ENCODE data around the gene ARID1B.

Gene ARID1B

DNA sequence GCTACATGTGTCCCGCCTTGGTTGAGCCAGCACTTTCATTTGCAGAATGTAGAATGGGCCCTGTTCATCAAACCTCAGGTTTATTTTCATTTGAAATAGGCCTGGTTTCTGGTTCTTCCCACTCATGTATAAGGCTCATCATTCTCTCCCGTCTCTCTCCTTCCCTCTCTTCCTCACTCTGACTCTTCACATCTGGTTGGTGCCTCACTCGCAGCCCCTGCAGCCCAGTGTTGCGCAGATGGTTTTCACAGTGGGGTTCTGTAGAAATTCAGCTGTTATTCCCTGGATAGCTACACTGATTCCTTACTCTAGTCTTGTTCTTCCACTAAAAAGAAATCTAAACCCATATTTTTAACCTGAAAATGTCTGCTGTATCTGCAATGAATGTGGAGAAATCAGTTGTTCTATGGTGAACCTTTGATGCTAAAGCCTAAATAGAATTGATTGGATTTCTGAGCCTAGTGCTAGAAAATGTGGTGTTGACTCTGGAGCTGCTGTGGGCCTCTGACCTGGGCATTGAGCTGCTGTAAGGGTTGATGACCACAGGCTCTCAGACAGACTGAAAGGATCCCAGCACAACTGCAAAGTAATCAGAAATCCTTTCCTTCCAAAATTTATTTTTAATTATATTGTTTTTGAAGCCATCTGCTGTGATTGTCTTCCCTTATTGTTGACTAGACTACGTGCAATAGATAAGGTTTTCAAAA lies 395.8 kb downstream of the ARID1B start:
- Mint-ChIP-seq H3K27ac (no peak overlapping the region), H3K36me3 (peaks cover 21 to 24% of the 10 kb centered on the region in 2 donors), H3K4me3 (no peak overlapping the region), H3K27me3 (no peaks in the 10 kb centered on the region), H3K4me1 (peaks cover 0 to 5% of the 10 kb centered on the region in 2 donors), H3K9me3 (no peaks in the 10 kb centered on the region)
- DNase-seq = no peak
- no peak for ATAC-seq (replicated peaks)

DNA sequence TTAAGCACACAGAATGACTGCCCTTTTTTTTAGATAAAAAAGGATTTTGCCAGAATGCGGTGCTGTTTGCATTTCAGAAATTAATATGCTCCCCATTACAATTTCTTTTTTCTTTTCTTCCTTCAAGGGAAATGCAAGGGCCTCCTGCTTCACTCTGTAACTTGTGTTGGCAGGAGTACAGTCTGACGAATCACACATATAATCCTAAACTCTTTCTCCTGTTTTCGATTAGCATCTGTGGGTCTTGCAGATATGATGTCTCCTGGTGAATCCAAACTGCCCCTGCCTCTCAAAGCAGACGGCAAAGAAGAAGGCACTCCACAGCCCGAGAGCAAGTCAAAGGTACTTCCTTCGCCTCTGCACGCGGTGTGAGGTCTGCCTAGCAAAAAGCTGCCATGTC lies 396.6 kb downstream of the ARID1B start:
- no peaks in the 10 kb centered on the region for H3K27me3 Mint-ChIP-seq
- H3K36me3 Mint-ChIP-seq = peaks cover 17 to 23% of the 10 kb centered on the region in 2 donors
- H3K9me3 Mint-ChIP-seq = no peaks in the 10 kb centered on the region
- no peak overlapping the region for H3K27ac Mint-ChIP-seq
- DNase-seq (no peak), ATAC-seq (replicated peaks) (no peak)
- H3K4me1 Mint-ChIP-seq = peaks cover 0 to 5% of the 10 kb centered on the region in 2 donors
- no peak overlapping the region for H3K4me3 Mint-ChIP-seq

DNA sequence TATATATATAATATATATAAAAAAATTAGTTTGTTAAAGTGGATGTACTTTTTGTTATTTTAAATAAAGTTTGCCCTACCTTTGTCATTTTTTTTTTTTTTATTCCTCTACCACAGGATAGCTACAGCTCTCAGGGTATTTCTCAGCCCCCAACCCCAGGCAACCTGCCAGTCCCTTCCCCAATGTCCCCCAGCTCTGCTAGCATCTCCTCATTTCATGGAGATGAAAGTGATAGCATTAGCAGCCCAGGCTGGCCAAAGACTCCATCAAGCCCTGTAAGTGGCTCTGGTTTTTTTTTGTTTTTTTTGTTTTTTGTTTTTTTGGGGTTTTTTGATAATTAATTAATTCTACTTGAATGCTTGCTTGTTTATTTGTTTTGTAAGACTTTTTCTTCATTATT lies 397.6 kb downstream of the ARID1B start:
- Mint-ChIP-seq H3K9me3 (no peaks in the 10 kb centered on the region), H3K4me1 (peaks cover 0 to 5% of the 10 kb centered on the region in 2 donors), H3K36me3 (peaks cover 15 to 21% of the 10 kb centered on the region in 2 donors), H3K4me3 (no peak overlapping the region), H3K27ac (no peak overlapping the region), H3K27me3 (no peaks in the 10 kb centered on the region)
- DNase-seq (no peak), ATAC-seq (replicated peaks) (no peak)

DNA sequence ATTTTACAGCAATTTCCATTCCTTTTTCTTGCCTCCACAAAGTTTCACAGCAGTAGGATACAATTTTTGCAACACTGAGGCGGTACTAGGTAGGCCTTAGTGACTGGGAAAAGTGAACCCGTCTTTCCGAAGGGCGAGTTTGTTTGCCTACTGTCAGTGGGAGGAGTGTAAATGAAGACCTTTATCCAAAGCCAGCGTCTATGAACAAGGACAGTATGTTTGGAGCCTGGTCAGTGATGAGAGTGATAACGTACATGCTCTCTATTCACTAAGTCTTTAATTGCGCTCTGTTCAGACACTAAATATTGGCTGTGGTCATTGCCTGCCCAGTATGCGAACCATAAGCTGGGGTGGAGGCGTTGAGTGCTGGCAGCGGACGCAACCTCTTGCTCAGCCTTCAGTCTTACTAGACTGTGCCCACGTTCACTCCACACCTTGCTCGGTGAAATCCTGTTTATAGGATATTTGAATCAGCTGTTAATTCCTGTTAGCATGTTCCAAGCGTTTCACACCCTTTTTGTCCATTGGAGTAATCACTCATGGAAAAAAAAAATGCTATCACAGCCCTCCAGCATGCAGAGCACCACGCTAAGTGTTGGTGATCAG lies 400.7 kb downstream of the ARID1B start:
- Mint-ChIP-seq H3K9me3 (no peaks in the 10 kb centered on the region), H3K4me3 (no peak overlapping the region), H3K4me1 (peaks cover 0 to 3% of the 10 kb centered on the region in 2 donors), H3K27me3 (no peaks in the 10 kb centered on the region), H3K27ac (no peak overlapping the region), H3K36me3 (peaks cover 14 to 19% of the 10 kb centered on the region in 2 donors)
- DNase-seq (no peak), ATAC-seq (replicated peaks) (no peak)

DNA sequence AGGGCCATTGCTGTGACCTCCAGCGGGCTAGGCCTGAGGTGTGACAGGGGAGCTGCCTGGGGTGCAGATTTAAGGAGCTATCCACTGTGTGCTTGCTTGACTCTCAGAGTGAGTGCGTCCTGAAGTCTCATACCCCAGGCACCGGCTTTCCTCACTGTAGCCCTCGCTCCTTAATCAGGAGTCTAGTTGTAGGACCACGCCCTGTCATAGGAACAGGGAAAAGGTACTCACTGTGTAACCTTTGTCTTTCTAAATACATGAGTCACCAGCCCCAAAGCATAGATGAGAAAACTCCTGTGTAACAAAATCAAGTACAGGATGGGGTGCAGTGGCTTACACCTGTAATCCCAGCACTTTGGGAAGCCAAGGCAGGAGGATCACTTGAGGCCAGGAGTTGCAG lies 404.5 kb downstream of the ARID1B start:
- Mint-ChIP-seq H3K27me3 (no peaks in the 10 kb centered on the region), H3K4me1 (no peaks in the 10 kb centered on the region), H3K27ac (peak overlapping the region; percentile 14), H3K9me3 (no peaks in the 10 kb centered on the region), H3K4me3 (no peak overlapping the region), H3K36me3 (peaks cover 24 to 32% of the 10 kb centered on the region in 2 donors)
- ATAC-seq (replicated peaks) (no peak), DNase-seq (no peak)

DNA sequence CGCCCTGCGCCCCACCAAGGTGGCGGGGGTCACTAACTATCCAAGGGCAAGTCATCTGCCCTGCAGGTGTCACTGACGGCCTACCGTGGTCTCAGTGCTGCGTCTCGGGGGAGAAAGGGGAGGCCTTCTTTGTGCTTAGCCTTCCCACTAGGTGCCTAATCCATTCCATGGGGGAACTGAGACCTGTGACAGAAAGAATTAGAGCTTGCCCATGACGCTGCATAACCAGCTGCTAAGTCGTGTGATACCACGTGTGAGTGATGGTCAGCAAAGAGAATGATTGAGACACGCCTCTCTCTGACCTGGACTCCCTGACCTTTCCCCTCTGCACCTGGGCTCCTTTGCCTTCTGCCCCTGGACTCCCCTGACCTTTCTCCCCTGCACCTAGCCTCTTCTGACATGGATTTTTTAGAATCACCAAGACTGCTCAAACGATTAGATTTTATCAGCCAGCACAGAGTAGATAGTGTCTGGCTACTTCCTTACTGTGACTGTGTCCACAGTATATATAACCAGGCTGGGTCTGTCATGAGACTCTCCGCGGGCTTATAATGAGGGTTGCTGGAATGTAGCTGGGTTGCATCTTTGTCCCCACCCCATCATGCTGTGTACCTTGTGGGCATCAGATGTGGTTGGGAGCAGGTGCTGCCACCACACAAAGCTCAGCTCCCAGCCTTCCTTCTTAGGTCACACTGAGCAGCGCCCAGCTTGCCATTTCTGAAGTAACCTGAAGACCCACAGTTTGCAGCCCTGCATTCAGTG lies 405.5 kb downstream of the ARID1B start:
- DNase-seq (no peak), ATAC-seq (replicated peaks) (no peak)
- Mint-ChIP-seq H3K27me3 (no peaks in the 10 kb centered on the region), H3K36me3 (peaks cover 24 to 36% of the 10 kb centered on the region in 2 donors), H3K9me3 (no peaks in the 10 kb centered on the region), H3K4me1 (no peaks in the 10 kb centered on the region), H3K27ac (no peak overlapping the region), H3K4me3 (no peak overlapping the region)

DNA sequence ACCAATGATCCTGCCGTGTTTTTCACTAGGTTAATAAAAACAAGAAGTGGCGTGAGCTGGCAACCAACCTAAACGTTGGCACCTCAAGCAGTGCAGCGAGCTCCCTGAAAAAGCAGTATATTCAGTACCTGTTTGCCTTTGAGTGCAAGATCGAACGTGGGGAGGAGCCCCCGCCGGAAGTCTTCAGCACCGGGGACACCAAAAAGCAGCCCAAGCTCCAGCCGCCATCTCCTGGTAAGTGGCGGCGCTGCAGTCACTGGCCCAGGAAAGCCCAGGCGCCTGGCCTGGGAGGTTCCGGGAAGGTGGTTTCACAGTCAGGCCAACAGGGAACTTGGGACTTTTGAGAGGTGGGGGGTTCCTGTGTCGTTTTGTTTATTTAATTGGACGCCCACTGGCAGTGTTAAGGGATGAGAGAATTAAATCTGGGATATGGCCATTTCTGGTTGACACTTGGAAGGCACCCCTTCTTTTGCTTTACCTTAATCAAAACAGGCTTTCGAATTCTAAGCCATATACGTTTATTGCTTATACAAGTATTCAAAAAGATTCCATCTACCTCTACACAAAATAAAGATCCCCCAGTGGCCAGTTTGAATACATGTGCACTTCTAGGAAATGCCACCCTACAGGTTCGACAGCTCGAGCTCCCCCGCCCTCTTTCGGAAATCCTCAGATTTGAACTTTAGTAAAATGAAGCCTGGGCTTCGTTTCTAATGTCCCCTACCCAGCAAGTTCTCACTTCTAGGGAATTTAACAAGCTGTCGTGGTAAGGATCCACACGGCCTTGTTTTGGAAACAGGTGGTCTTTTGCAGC lies 407.2 kb downstream of the ARID1B start:
- no peak overlapping the region for H3K4me3 Mint-ChIP-seq
- peak; percentile 58 to 67 for ATAC-seq (replicated peaks)
- peaks cover 25 to 37% of the 10 kb centered on the region in 2 donors for H3K36me3 Mint-ChIP-seq

DNA sequence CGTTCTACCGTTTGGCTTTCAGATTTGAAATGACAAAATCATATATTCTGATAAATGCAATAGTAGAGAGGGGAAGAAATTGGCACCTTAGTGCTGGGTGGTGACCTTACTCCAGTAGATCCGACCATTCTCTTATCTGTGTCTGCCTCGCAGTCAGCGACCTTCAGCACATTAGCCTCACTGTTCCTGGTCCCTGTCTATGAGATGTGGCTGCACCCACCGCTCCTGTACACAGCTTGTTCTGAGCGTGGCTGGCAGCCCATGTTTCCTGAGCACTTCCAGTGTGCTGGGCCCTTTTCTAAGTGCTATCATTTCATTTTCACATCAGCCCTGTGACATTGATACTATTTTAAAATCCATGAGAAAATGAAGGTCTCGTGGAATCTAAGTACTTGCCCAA lies 408.0 kb downstream of the ARID1B start:
- no peaks in the 10 kb centered on the region for H3K27me3 Mint-ChIP-seq
- no peak overlapping the region for H3K27ac Mint-ChIP-seq
- H3K9me3 Mint-ChIP-seq = no peaks in the 10 kb centered on the region
- no peaks in the 10 kb centered on the region for H3K4me1 Mint-ChIP-seq
- ATAC-seq (replicated peaks) (no peak), DNase-seq (no peak)
- peaks cover 31 to 43% of the 10 kb centered on the region in 2 donors for H3K36me3 Mint-ChIP-seq
- no peak overlapping the region for H3K4me3 Mint-ChIP-seq

More for the DNA sequence above, 407.2 kb downstream of the ARID1B start:
- H3K27ac Mint-ChIP-seq = no peak overlapping the region
- no peaks in the 10 kb centered on the region for H3K4me1 Mint-ChIP-seq
- no peaks in the 10 kb centered on the region for H3K27me3 Mint-ChIP-seq
- H3K9me3 Mint-ChIP-seq = no peaks in the 10 kb centered on the region
- DNase-seq = peak; percentile 9

DNA sequence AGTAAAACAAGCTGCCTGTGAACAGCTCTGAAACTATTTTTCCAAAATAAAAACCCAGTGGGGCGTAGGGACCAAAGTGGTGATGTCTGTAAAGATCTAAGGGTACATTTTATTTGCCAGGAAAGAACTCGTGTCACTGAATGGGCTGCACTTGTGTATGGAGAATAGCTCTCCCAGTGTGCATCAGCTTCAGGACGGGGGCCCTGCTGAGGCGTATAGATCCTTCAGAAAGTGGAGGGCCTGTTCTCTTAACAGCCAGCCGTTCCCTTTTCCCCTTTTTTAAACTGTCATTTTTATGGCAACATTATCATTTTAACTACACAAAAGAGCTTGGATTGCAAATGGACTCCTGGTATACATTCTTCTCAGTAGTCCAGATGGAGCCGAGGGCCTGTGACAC lies 408.8 kb downstream of the ARID1B start:
- no peak overlapping the region for H3K27ac Mint-ChIP-seq
- H3K9me3 Mint-ChIP-seq = no peaks in the 10 kb centered on the region
- H3K36me3 Mint-ChIP-seq = peaks cover 39 to 51% of the 10 kb centered on the region in 2 donors
- ATAC-seq (replicated peaks) = no peak
- no peak for DNase-seq
- no peaks in the 10 kb centered on the region for H3K4me1 Mint-ChIP-seq
- no peak overlapping the region for H3K4me3 Mint-ChIP-seq
- H3K27me3 Mint-ChIP-seq = no peaks in the 10 kb centered on the region

DNA sequence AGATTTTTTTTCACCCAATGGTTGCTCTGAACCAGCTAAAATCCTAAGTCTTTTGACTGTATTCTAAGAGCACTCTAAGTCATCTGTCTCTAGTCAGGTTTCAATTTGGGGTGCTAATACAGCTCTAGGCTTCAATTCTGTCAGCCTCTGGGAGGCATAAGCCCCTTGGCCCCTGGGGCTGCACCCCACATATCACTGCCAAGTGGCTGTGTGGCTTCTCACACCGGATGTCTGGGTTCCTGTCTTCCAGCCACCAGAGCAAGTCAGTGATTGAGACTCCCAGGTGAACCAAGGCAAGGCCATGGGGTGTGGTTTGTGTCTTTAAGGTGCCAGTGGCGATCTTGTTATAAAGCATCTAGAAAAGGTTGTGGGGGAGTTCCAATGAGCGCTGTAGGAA lies 409.6 kb downstream of the ARID1B start:
- H3K4me3 Mint-ChIP-seq = no peak overlapping the region
- ATAC-seq (replicated peaks) (no peak), DNase-seq (no peak)
- no peaks in the 10 kb centered on the region for H3K4me1 Mint-ChIP-seq
- H3K27ac Mint-ChIP-seq = peak overlapping the region; percentile 47
- H3K27me3 Mint-ChIP-seq = no peaks in the 10 kb centered on the region
- H3K36me3 Mint-ChIP-seq = peaks cover 45 to 57% of the 10 kb centered on the region in 2 donors
- H3K9me3 Mint-ChIP-seq = no peaks in the 10 kb centered on the region

DNA sequence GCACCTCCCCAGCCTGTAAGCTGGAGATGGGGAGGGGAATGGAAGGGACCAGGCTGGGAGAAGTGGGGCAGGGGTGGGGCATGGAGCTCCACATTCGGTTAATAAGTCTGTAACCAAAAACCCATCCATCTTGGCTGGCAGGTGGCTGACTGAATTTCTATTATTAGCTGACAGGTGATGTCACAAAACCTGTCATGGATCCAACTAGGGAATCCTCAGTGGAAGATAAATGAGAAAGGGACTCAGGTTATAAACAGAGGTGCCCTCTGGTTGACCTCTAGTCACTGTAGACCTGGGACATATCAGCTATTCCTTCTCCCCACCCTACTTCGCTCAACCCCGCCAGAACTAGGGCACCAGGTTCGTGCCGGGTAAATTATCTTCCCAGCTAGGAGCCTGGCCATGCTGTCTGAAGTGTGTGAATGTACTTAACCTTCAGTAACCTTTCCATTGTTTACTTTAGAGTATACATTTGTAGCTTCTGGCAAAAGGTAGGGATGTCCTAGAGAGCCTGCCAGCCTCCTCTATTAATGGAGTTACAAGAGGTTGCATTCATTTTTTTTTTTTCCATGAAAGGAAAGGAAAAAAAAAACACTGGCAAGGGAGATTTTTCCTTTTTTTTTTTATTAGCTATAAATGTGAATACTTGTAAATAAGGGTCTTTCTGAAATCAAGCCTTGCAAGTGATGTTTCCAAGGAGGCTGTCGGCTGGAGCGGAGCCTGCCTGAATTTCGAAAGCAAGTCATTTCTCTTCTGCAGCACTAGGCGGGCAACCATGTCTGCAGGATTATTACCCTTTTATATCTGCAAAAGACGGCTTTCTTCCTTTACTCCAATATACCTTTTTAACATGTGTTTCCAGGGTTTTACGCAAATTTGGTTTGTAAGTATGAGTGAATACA lies 410.3 kb downstream of the ARID1B start:
- H3K9me3 Mint-ChIP-seq = no peaks in the 10 kb centered on the region
- no peak overlapping the region for H3K4me3 Mint-ChIP-seq
- H3K27ac Mint-ChIP-seq = peak overlapping the region; percentile 47
- ATAC-seq (replicated peaks) = no peak
- no peaks in the 10 kb centered on the region for H3K27me3 Mint-ChIP-seq
- H3K4me1 Mint-ChIP-seq = no peaks in the 10 kb centered on the region
- no peak for DNase-seq
- peaks cover 43 to 55% of the 10 kb centered on the region in 2 donors for H3K36me3 Mint-ChIP-seq

DNA sequence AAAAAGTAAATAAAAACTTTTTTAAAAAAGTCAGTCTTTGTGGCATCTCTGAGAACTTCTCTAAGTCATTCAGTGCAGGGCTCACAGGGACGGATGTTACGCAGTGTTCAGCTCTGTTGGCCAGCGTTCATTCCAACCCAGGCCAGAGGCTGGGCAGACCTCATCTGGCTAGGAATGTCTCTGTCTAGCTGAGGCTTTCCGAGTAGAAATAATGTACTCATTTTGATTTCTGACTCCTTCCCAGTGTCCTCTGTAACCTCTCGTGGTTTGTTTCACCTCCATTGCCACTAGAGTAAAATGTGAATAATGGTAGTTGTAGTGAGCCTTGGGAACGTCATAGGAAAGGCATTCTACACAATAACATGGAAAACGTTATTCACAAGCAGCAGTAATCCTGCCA lies 411.0 kb downstream of the ARID1B start:
- Mint-ChIP-seq H3K4me3 (no peak overlapping the region), H3K9me3 (no peaks in the 10 kb centered on the region), H3K36me3 (peaks cover 38 to 52% of the 10 kb centered on the region in 2 donors), H3K4me1 (no peaks in the 10 kb centered on the region), H3K27ac (no peak overlapping the region), H3K27me3 (no peaks in the 10 kb centered on the region)
- no peak for DNase-seq
- no peak for ATAC-seq (replicated peaks)

DNA sequence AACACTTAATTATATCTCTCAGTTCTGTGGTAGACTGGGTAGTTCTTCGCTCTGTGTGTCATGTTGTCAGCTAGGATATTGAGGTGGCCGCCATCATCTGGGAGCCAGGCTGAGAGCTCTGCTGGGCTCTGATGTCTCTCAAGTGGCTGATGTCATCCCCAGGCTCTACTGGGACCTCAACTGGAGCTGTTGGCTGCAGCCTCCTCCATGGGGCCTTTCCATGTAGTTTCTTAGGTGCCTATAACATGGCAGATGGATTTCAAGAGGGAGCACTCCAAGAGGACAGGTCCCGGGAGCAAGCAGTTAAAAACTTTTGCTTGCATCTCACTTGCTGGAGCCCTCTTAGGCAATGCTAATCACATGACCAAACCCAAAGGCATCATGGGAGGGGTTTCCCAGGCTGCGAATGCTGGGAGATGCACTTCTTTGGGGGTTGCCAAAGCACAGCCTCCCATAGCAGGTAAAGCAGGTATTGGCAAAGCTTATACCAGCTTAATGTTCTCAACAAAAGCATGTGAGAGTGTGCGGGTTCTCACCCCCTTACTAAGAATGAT lies 416.3 kb downstream of the ARID1B start:
- Mint-ChIP-seq H3K27ac (peak overlapping the region; percentile 14), H3K4me1 (no peaks in the 10 kb centered on the region), H3K36me3 (peaks cover 25 to 45% of the 10 kb centered on the region in 2 donors), H3K27me3 (no peaks in the 10 kb centered on the region), H3K4me3 (no peak overlapping the region), H3K9me3 (no peaks in the 10 kb centered on the region)
- DNase-seq (no peak), ATAC-seq (replicated peaks) (no peak)
